Skeletal muscle satellite cell (primary cell): ENCODE results near the gene CDKL4.
"Not testable (repeated sequence)": the region's sequence is repeated elsewhere in the genome, so short reads cannot be mapped to it uniquely, and the experiment has no call there.

ENCODE experiments used
- H3K27me3 ChIP-seq: 2 replicates; pipeline ENCODE4 v1.7.0; 2013; ENCODE audit warnings: low read length; ENCODE audit not compliant: control insufficient read depth, insufficient read depth
- H3K36me3 ChIP-seq: 2 replicates; pipeline ENCODE4 v1.7.0; 2013; ENCODE audit warnings: mild to moderate bottlenecking, control low read depth, low read length; ENCODE audit not compliant: insufficient read depth
- H3K4me1 ChIP-seq: 2 replicates; pipeline ENCODE4 v1.7.0; 2013; ENCODE audit warnings: low read length; ENCODE audit not compliant: control insufficient read depth, insufficient read depth
- H3K4me2 ChIP-seq: 2 replicates; pipeline ENCODE4 v1.7.0; 2013; ENCODE audit warnings: mild to moderate bottlenecking, low read length
- H3K4me3 ChIP-seq: 2 replicates; pipeline ENCODE4 v1.7.0; 2013; ENCODE audit warnings: low read length
- H3K9ac ChIP-seq: 2 replicates; pipeline ENCODE4 v1.7.0; 2013; ENCODE audit warnings: mild to moderate bottlenecking, low read depth, low read length, moderate library complexity
- H3K9me3 ChIP-seq: replicated peaks from 2 replicates; pipeline ENCODE4 v1.7.0; 2013; ENCODE audit warnings: mild to moderate bottlenecking, control low read depth, low read length

The CDKL4 gene

GRCh38 chr2:39202639-39203369, 41.0 kb downstream of the CDKL4 start:
- no peak overlapping the region for H3K4me2 ChIP-seq
- no peak overlapping the region for H3K4me3 ChIP-seq
- no peaks in the 10 kb centered on the region for H3K9me3 ChIP-seq
- no peak overlapping the region for H3K9ac ChIP-seq
- H3K4me1 ChIP-seq: no peaks in the 10 kb centered on the region
- no peaks in the 10 kb centered on the region for H3K36me3 ChIP-seq
- no peaks in the 10 kb centered on the region for H3K27me3 ChIP-seq

GRCh38 chr2:39197003-39197402, 46.8 kb downstream of the CDKL4 start:
- H3K4me2 ChIP-seq, H3K9ac ChIP-seq, H3K4me3 ChIP-seq, H3K27me3 ChIP-seq, H3K9me3 ChIP-seq, H3K4me1 ChIP-seq, H3K36me3 ChIP-seq: not testable (repeated sequence)

GRCh38 chr2:39194686-39195085, 49.1 kb downstream of the CDKL4 start:
- Histone ChIP-seq H3K9me3 (no peaks in the 10 kb centered on the region), H3K4me3 (no peak overlapping the region), H3K9ac (no peak overlapping the region), H3K27me3 (no peaks in the 10 kb centered on the region), H3K36me3 (no peaks in the 10 kb centered on the region), H3K4me1 (no peaks in the 10 kb centered on the region), H3K4me2 (no peak overlapping the region)

- Histone ChIP-seq H3K9me3 (no peaks in the 10 kb centered on the region), H3K4me1 (no peaks in the 10 kb centered on the region), H3K27me3 (no peaks in the 10 kb centered on the region), H3K9ac (no peak overlapping the region), H3K4me3 (no peak overlapping the region), H3K36me3 (no peaks in the 10 kb centered on the region), H3K4me2 (no peak overlapping the region)
Measured at GRCh38 chr2:39188960-39189494, 54.7 kb downstream of the CDKL4 start.

- H3K4me1 ChIP-seq: no peaks in the 10 kb centered on the region
- H3K27me3 ChIP-seq: no peaks in the 10 kb centered on the region
- H3K4me3 ChIP-seq: no peak overlapping the region
- H3K9me3 ChIP-seq: no peaks in the 10 kb centered on the region
- no peak overlapping the region for H3K9ac ChIP-seq
- H3K4me2 ChIP-seq: no peak overlapping the region
- H3K36me3 ChIP-seq: no peaks in the 10 kb centered on the region
Measured at GRCh38 chr2:39183673-39184072, 60.1 kb downstream of the CDKL4 start.

- Histone ChIP-seq H3K4me3 (no peak overlapping the region), H3K4me1 (no peaks in the 10 kb centered on the region), H3K36me3 (no peaks in the 10 kb centered on the region), H3K9me3 (no peaks in the 10 kb centered on the region), H3K27me3 (no peaks in the 10 kb centered on the region), H3K4me2 (no peak overlapping the region), H3K9ac (no peak overlapping the region)
Measured at GRCh38 chr2:39181297-39181696, 62.5 kb downstream of the CDKL4 start.

- no peaks in the 10 kb centered on the region for H3K9me3 ChIP-seq
- no peak overlapping the region for H3K9ac ChIP-seq
- H3K4me1 ChIP-seq: no peaks in the 10 kb centered on the region
- no peaks in the 10 kb centered on the region for H3K27me3 ChIP-seq
- no peak overlapping the region for H3K4me2 ChIP-seq
- H3K36me3 ChIP-seq: no peaks in the 10 kb centered on the region
- H3K4me3 ChIP-seq: no peak overlapping the region
Measured at GRCh38 chr2:39179974-39180960, 63.5 kb downstream of the CDKL4 start.

- Histone ChIP-seq H3K4me3 (no peak overlapping the region), H3K36me3 (no peaks in the 10 kb centered on the region), H3K9me3 (no peaks in the 10 kb centered on the region), H3K9ac (no peak overlapping the region), H3K27me3 (no peaks in the 10 kb centered on the region), H3K4me2 (no peak overlapping the region), H3K4me1 (no peaks in the 10 kb centered on the region)
Measured at GRCh38 chr2:39178756-39179155, 65.0 kb downstream of the CDKL4 start.

GRCh38 chr2:39176997-39177396, 66.8 kb downstream of the CDKL4 start:
- Histone ChIP-seq H3K4me1 (no peaks in the 10 kb centered on the region), H3K9me3 (no peaks in the 10 kb centered on the region), H3K9ac (no peak overlapping the region), H3K4me3 (no peak overlapping the region), H3K4me2 (no peak overlapping the region), H3K27me3 (no peaks in the 10 kb centered on the region), H3K36me3 (no peaks in the 10 kb centered on the region)

- no peak overlapping the region for H3K9ac ChIP-seq
- H3K9me3 ChIP-seq: no peaks in the 10 kb centered on the region
- H3K4me1 ChIP-seq: no peaks in the 10 kb centered on the region
- H3K36me3 ChIP-seq: no peaks in the 10 kb centered on the region
- no peak overlapping the region for H3K4me2 ChIP-seq
- no peaks in the 10 kb centered on the region for H3K27me3 ChIP-seq
- H3K4me3 ChIP-seq: no peak overlapping the region
Measured at GRCh38 chr2:39175026-39175812, 68.6 kb downstream of the CDKL4 start.

GRCh38 chr2:39174022-39174421, 69.7 kb downstream of the CDKL4 start:
- H3K36me3 ChIP-seq: no peaks in the 10 kb centered on the region
- H3K4me3 ChIP-seq: no peak overlapping the region
- H3K9me3 ChIP-seq: no peaks in the 10 kb centered on the region
- no peak overlapping the region for H3K9ac ChIP-seq
- no peak overlapping the region for H3K4me2 ChIP-seq
- H3K4me1 ChIP-seq: no peaks in the 10 kb centered on the region
- H3K27me3 ChIP-seq: no peaks in the 10 kb centered on the region
